HG03520 (cell line): ENCODE data around the gene KIF22.

Experiments
- ATAC-seq: cut with Tn5 transposase; IDR thresholded peaks from one replicate; pipeline ENCODE4 v1.9.1; 2021; ENCODE audit warnings: mild to moderate bottlenecking, moderate library complexity; ENCODE audit not compliant: unreplicated experiment

KIF22 gene

GRCh38 chr16:29834079-29834478, 43.5 kb downstream of the KIF22 start:
- no peak for ATAC-seq

DNA sequence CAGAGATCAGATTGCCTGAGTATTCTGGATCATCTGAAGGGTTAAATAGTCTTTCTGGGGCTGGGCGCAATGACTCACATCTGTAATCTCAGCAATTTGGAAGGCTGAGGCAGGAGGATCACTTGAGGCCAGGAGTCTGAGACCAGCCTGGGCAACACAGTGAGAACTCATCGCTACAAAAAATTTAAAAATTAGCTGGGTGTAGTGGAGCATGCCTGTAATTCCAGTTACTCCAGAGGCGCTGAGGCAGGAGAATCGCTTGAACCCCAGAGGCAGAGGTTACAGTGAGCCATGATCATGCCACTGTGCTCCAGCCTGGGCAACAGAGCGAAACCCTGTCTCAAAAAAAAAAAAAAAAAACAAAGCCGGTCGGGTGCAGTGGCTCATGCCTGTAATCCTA, 45.4 kb downstream of the KIF22 start:
- no peak for ATAC-seq

- ATAC-seq: no peak
Measured at GRCh38 chr16:29836623-29837022, 46.1 kb downstream of the KIF22 start.

- ATAC-seq: no peak
Measured at GRCh38 chr16:29837841-29838240, 47.3 kb downstream of the KIF22 start.

GRCh38 chr16:29839822-29840221, 49.3 kb downstream of the KIF22 start:
- no peak for ATAC-seq

- no peak for ATAC-seq
Measured at GRCh38 chr16:29840240-29840639, 49.7 kb downstream of the KIF22 start.

DNA sequence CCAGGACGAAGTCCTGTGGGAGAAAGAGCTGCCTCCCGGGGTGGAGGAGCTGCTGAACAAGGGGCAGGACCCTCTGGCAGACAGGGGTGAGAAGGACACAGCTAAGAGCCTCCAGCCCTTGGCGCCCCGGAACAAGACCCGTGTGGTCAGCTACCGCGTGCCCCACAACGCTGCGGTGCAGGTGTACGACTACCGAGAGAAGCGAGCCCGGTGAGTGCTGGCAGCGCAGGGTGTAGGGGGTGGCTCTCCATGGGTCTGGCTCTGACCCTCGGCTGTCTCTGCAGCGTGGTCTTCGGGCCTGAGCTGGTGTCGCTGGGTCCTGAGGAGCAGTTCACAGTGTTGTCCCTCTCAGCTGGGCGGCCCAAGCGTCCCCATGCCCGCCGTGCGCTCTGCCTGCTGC, 51.1 kb downstream of the KIF22 start:
- ATAC-seq: no peak

GRCh38 chr16:29842732-29843346, 52.3 kb downstream of the KIF22 start:
- no peak for ATAC-seq

DNA sequence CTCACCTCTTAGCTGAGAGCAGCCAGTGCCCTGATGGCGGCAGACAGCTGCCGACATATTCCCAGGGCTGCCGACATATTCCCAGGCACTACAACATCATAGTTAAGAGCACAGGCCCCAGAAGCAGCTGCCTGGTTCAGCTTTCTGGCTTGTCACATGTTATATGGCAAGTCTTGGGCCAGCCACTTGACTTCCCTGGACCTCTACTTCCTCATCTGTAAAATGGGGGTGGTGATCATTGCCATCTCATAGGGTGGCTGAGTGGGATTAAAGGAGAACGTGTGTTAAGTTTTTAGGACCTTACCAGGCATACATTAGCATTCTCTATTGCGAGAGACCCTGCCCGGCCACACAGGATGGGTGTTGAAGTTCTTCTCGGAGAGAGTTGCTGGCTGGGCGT, 53.4 kb downstream of the KIF22 start:
- no peak for ATAC-seq

GRCh38 chr16:29844575-29845331, 54.2 kb downstream of the KIF22 start:
- no peak for ATAC-seq

DNA sequence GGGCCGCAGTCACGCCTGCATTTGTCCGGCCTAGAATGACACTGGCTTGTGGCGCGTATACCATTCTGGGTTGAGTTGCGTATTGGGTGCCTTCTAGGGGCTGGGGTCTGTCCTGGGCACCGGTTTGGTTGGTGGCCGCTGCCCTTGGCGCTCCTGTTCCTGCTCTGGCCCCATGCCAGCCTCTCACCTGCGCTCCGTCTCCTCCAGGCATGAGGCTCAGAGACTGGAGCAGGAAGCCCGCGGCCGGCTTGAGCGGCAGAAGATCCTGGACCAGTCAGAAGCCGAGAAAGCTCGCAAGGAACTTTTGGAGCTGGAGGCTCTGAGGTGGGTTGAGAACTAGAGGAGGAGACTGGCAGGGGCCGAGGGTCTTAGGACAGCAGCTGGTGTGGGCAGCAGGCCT, 55.1 kb downstream of the KIF22 start:
- no peak for ATAC-seq

GRCh38 chr16:29848420-29849297, 58.1 kb downstream of the KIF22 start:
- ATAC-seq: no peak

DNA sequence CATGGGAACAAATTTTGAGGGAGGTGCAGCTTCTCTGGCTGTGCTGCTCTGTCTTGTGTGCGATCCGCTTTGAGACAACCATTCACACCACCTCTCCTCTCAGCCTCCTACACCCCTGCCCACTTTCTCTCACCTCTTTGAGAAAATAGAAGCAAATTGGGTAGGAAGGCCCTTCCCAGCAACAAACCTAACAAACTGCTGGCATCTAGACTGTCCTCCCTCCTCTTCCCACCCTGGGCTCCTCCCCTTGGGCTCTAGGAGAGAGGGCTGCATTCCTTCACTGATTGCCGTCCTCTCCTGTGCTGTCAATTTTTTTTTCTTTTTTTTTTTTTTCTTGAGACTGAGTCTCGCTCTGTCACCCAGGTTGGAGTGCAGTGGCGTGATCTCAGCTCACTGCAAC, 59.0 kb downstream of the KIF22 start:
- no peak for ATAC-seq

DNA sequence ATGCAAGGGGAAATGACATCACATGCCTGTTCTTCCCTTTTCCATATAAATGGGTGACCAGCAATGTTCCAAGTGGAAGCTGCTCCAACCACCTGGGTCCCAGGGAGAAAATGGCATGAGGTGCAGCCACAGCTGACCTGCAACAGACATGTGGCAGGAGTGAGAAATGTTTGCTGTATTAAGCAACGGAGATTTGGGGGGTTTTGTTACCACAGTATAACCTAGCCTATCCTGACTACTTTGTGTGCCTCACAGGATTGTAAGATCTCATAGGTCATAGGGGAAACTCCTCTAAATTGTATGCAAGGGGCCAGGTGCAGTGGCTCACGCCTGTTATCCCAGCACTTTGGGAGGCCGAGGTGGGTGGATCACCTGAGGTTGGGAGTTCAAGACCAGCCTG, 60.4 kb downstream of the KIF22 start:
- no peak for ATAC-seq

DNA sequence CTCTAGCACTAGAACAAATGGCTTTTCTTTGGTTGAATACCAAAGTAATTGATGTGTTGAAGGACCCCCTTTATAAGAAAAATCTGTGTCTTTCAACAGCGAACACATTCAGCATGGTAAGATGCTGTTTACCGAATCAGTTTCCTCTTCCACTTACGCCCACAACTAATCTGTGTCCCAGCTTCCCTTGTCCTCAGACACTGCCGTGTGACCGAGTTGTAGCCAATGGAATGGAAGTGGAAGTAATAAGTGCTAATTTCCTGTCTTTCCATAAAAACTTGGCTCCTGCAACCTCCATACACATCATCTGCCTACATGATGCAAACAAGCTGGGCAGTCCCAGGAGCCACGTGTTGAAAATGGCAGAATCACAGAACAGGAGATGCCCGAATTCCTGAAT, 62.1 kb downstream of the KIF22 start:
- ATAC-seq: no peak

DNA sequence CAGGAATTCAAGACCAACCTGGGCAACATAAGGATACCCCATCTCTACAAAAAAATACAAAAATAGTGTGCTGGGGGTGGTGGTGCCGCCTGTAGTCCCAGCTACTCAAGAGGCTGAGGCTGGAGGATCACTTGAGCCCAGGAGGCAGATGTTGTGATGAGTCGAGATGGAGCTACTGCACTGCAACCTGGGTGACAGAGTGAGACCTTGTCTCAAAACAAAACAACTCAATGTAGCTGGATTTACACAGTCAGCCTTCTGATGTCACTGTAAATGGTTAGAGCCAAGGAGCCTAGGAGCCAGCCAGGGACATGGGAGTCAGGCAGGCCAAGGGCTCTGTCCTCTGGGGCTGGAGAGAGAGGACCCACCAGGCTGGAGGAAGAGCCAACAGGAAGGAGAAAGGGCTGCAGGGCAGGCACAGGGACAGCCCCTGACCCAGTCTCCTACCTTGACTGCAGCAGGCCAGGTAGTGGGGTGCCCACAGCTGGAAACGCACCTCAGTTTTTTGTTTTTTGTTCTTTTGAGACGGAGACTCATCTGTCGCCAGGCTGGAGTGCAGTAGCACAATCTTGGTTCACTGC, 64.1 kb downstream of the KIF22 start:
- no peak for ATAC-seq
